GM13977 (cell line): Measurements from ENCODE around the gene TNFRSF6B.

Source experiments
- DNase-seq: peaks from one replicate; pipeline ENCODE4 v3.0.0; 2012; ENCODE audit warnings: low spot score
- in situ Hi-C: fragments of 300-500 bp; cut with MboI; formaldehyde crosslinking; loops from one replicate; pipeline ENCODE4 v1.12.0; 2022; ENCODE audit warnings: low sequenced_read_pairs, low pct_unique_long_range_greater_than_20kb, mixed read lengths, inconsistent platforms; ENCODE audit not compliant: unreplicated experiment
- TF ChIP-seq, protein P1 (sequence below): IDR thresholded peaks from 2 replicates; pipeline ENCODE4 v1.5.1; 2012; ENCODE audit warnings: mild to moderate bottlenecking, control low read depth; ENCODE audit not compliant: insufficient read depth; ENCODE audit errors: extremely low read depth, missing control alignments

The TNFRSF6B gene

GRCh38 chr20:63693733-63694583, 2.5 kb upstream of the TNFRSF6B start:
- no peak for DNase-seq
- in situ Hi-C loops = no loop called here
- TF ChIP-seq, protein P1, sequence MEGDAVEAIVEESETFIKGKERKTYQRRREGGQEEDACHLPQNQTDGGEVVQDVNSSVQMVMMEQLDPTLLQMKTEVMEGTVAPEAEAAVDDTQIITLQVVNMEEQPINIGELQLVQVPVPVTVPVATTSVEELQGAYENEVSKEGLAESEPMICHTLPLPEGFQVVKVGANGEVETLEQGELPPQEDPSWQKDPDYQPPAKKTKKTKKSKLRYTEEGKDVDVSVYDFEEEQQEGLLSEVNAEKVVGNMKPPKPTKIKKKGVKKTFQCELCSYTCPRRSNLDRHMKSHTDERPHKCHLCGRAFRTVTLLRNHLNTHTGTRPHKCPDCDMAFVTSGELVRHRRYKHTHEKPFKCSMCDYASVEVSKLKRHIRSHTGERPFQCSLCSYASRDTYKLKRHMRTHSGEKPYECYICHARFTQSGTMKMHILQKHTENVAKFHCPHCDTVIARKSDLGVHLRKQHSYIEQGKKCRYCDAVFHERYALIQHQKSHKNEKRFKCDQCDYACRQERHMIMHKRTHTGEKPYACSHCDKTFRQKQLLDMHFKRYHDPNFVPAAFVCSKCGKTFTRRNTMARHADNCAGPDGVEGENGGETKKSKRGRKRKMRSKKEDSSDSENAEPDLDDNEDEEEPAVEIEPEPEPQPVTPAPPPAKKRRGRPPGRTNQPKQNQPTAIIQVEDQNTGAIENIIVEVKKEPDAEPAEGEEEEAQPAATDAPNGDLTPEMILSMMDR = no peak

DNA sequence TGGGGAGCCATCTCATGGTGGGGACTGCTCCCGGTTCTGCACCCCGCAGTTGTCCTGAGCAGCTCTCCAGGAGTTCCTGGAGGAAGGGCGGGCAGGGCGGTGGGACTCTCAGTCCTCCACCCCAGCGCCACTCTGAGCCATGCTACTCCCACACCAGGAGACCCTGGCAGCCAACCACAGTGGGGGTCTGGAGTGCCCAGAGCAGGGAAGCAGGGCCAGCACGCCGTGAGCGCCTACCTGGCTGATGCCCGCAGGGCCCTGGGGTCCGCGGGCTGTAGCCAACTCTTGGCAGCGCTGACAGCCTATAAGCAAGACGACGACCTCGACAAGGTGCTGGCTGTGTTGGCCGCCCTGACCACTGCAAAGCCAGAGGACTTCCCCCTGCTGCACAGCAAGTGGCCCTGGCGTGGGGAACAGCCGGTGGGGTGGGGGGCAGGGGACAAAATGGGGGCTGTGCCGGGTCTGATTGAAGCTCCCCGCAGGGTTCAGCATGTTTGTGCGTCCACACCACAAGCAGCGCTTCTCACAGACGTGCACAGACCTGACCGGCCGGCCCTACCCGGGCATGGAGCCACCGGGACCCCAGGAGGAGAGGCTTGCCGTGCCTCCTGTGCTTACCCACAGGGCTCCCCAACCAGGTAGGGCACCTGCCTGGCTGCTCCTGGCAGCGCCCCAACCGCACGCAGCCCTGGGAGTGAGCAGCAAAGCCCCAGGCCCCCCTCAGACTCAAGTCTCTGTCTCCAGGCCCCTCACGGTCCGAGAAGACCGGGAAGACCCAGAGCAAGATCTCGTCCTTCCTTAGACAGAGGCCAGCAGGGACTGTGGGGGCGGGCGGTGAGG, 1.6 kb upstream of the TNFRSF6B start:
- DNase-seq = no peak
- TF ChIP-seq, protein P1 = no peak
- in situ Hi-C loops = no loop called here

GRCh38 chr20:63695424-63696305, 787 bp upstream of the TNFRSF6B start:
- TF ChIP-seq, protein P1 = no peak
- DNase-seq = no peak
- in situ Hi-C loops = no loop called here

GRCh38 chr20:63696306-63696627, 185 bp upstream of the TNFRSF6B start:
- TF ChIP-seq, protein P1 = no peak
- in situ Hi-C loops = no loop called here
- peak; percentile 54 for DNase-seq

GRCh38 chr20:63697357-63697867, 960 bp downstream of the TNFRSF6B start:
- DNase-seq = no peak
- TF ChIP-seq, protein P1 = no peak
- in situ Hi-C loops = no loop called here
